DND-41 (cell line): ENCODE measurements around the gene POFUT2.

Source experiments
- ATAC-seq: fragments of 200-7000 bp; cut with Tn5 transposase; 3 replicates; pipeline ENCODE4 v1.9.1; 2021; ENCODE audit warnings: low read depth; ENCODE audit not compliant: insufficient read depth
- DNase-seq: peaks from one replicate; pipeline ENCODE4 v3.0.0-alpha.2; 2020
- H2AFZ ChIP-seq: 2 replicates; pipeline ENCODE4 v1.6.0; 2012; ENCODE audit warnings: low read depth, low read length
- H3K27ac ChIP-seq: 2 replicates; pipeline ENCODE4 v1.5.1; 2012; ENCODE audit warnings: low read length, inconsistent platforms
- H3K27me3 ChIP-seq: fragments of 200-600 bp; sonication (generic); 2 replicates; pipeline ENCODE4 v1.6.0; 2012; ENCODE audit warnings: low read length, mild to moderate bottlenecking, inconsistent platforms; ENCODE audit not compliant: insufficient read depth, poor library complexity
- H3K36me3 ChIP-seq: 2 replicates; pipeline ENCODE4 v1.5.1; 2012; ENCODE audit warnings: low read length, inconsistent platforms; ENCODE audit not compliant: insufficient read depth
- H3K4me1 ChIP-seq: 2 replicates; pipeline ENCODE4 v1.5.1; 2012; ENCODE audit warnings: mild to moderate bottlenecking, low read length; ENCODE audit not compliant: insufficient read depth
- H3K4me2 ChIP-seq: 2 replicates; pipeline ENCODE4 v1.6.0; 2012; ENCODE audit warnings: mild to moderate bottlenecking, moderate library complexity, low read length, inconsistent platforms; ENCODE audit not compliant: insufficient read depth
- H3K4me3 ChIP-seq, 2 experiments: fragments of 200-600 bp in 1 of 2; shearing (Covaris generic) in 1 of 2; 2 replicates each; pipeline ENCODE4 v1.5.1; 2012 to 2016; ENCODE audit warnings: inconsistent platforms in 2 of 2, low read length in 2 of 2, mild to moderate bottlenecking in 2 of 2, low read depth in 1 of 2, moderate library complexity in 1 of 2
- H3K79me2 ChIP-seq: 2 replicates; pipeline ENCODE4 v1.6.0; 2012; ENCODE audit warnings: low read length, inconsistent platforms; ENCODE audit not compliant: insufficient read depth
- H3K9ac ChIP-seq: 2 replicates; pipeline ENCODE4 v1.6.0; 2012; ENCODE audit warnings: low read depth, mild to moderate bottlenecking, inconsistent platforms, low read length, moderate library complexity
- H3K9me3 ChIP-seq: 2 replicates; pipeline ENCODE4 v1.5.1; 2012; ENCODE audit warnings: low read length, moderate library complexity, mild to moderate bottlenecking, inconsistent platforms; ENCODE audit not compliant: insufficient read depth, severe bottlenecking
- H4K20me1 ChIP-seq: 2 replicates; pipeline ENCODE4 v1.6.0; 2012; ENCODE audit warnings: low read length; ENCODE audit not compliant: insufficient read depth
- CTCF ChIP-seq: IDR thresholded peaks from 2 replicates; pipeline ENCODE4 v1.5.1; 2012; ENCODE audit warnings: borderline replicate concordance, low read length, moderate library complexity, mild to moderate bottlenecking; ENCODE audit not compliant: poor library complexity, severe bottlenecking; ENCODE audit errors: extremely low read depth
- EZH2 ChIP-seq: IDR thresholded peaks from 3 replicates; pipeline ENCODE4 v1.6.1; 2012; ENCODE audit warnings: borderline replicate concordance, low read depth, mild to moderate bottlenecking, moderate library complexity, low read length, inconsistent platforms; ENCODE audit not compliant: severe bottlenecking

The POFUT2 gene

DNA sequence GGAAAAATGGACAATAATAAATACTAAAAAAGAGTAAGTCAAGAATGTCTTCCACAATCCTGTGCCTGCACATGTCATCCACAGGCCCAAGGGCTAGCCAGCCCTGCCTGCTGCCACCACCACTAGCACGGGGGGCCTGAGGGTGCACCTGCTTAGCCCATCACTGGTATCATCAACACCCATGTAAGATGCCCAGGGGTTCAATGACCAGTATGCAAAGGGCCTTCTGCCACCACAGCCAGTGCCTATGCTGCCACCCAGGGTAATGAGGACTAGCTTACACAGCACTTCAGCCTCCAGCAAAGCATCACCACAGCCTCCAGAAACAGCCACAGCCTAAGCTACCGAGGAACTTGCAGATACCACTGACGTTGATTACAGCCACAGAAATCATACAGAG lies 46.3 kb downstream of the POFUT2 start:
- H3K9me3 ChIP-seq = peaks cover 3% of the 10 kb centered on the region
- no peak overlapping the region for H3K9ac ChIP-seq
- no peak overlapping the region for H3K4me2 ChIP-seq
- H2AFZ ChIP-seq = no peak overlapping the region
- no peaks in the 10 kb centered on the region for H3K36me3 ChIP-seq
- H3K27me3 ChIP-seq = no peaks in the 10 kb centered on the region
- H3K4me3 ChIP-seq = no peak overlapping the region
- H3K4me1 ChIP-seq = no peaks in the 10 kb centered on the region
- ATAC-seq (no peak), DNase-seq (no peak)
- no peak overlapping the region for H3K27ac ChIP-seq
- no peaks in the 10 kb centered on the region for H3K79me2 ChIP-seq
- no peaks in the 10 kb centered on the region for H4K20me1 ChIP-seq
- no peak for TF ChIP-seq EZH2
- TF ChIP-seq CTCF = no peak

DNA sequence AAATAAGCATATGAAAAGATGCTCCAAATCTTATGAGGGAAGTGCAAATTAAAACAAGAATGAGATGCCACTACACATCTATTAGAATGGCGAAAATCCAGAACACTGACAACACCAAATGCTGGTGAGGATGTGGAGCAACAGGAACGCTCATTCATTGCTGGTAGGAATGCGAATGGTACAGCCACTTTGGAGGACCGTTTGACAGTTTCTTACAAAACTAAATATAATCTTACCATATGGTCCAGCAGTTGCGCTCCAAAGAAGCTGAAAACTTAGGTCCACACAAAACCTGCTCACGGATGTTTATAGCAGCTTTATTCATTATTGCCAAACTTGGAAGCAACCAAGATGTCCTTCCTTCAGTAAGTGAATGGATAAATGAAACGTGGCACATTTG lies 50.3 kb downstream of the POFUT2 start:
- no peaks in the 10 kb centered on the region for H4K20me1 ChIP-seq
- ATAC-seq = no peak
- no peak overlapping the region for H2AFZ ChIP-seq
- no peaks in the 10 kb centered on the region for H3K27me3 ChIP-seq
- H3K9ac ChIP-seq = no peak overlapping the region
- no peaks in the 10 kb centered on the region for H3K79me2 ChIP-seq
- H3K4me1 ChIP-seq = no peaks in the 10 kb centered on the region
- no peaks in the 10 kb centered on the region for H3K36me3 ChIP-seq
- no peak for DNase-seq
- no peak overlapping the region for H3K4me2 ChIP-seq
- no peak overlapping the region for H3K4me3 ChIP-seq
- TF ChIP-seq CTCF = no peak
- TF ChIP-seq EZH2 = no peak
- peaks cover 3% of the 10 kb centered on the region for H3K9me3 ChIP-seq
- no peak overlapping the region for H3K27ac ChIP-seq

DNA sequence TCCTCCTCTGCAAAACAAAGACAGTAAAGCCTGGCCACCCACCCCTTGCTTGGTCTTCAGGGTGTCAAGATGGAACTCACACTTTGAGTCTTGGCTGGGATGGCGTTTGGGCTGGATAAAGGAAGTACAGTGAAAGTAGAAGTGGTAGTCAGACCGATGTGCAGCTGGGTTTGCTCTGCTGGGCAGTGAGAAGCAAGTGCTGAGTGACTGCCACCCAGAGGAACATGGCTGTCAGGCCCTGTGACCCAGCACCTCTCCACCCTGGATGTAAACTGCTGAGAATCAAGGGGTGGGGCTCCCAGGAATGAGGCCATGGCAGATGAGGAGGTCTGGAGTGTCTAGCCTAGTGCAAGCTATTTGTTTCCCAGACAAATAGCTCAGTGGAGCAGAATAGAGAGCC lies 51.2 kb downstream of the POFUT2 start:
- DNase-seq (no peak), ATAC-seq (no peak)
- H4K20me1 ChIP-seq = no peaks in the 10 kb centered on the region
- H3K9ac ChIP-seq = no peak overlapping the region
- H3K27me3 ChIP-seq = no peaks in the 10 kb centered on the region
- H3K79me2 ChIP-seq = no peaks in the 10 kb centered on the region
- H3K4me3 ChIP-seq = no peak overlapping the region
- no peak overlapping the region for H3K4me2 ChIP-seq
- H2AFZ ChIP-seq = no peak overlapping the region
- no peaks in the 10 kb centered on the region for H3K4me1 ChIP-seq
- peaks cover 2% of the 10 kb centered on the region for H3K9me3 ChIP-seq
- TF ChIP-seq EZH2 = no peak
- no peaks in the 10 kb centered on the region for H3K36me3 ChIP-seq
- H3K27ac ChIP-seq = no peak overlapping the region

- Histone ChIP-seq H3K27ac (no peak overlapping the region), H3K4me3 (no peak overlapping the region), H3K4me1 (no peaks in the 10 kb centered on the region), H3K27me3 (no peaks in the 10 kb centered on the region), H3K36me3 (no peaks in the 10 kb centered on the region), H3K9me3 (no peaks in the 10 kb centered on the region), H2AFZ (no peak overlapping the region), H4K20me1 (no peaks in the 10 kb centered on the region), H3K9ac (no peak overlapping the region), H3K4me2 (no peak overlapping the region), H3K79me2 (no peaks in the 10 kb centered on the region)
- DNase-seq (no peak), ATAC-seq (no peak)
- no peak for TF ChIP-seq CTCF
- TF ChIP-seq EZH2 = no peak
These were observed 52.2 kb downstream of the POFUT2 start for GRCh38 chr21:45235488-45235887.
